Ramos (cell line): ENCODE measurements around the gene FCRL5.
"Not testable (repeated sequence)": the region's sequence is repeated elsewhere in the genome, so short reads cannot be mapped to it uniquely, and the experiment has no call there.

Source experiments
- in situ Hi-C: fragments of 300-500 bp; cut with MboI; formaldehyde crosslinking; loops from one replicate; pipeline ENCODE4 v1.14.3; 2022; ENCODE audit warnings: low sequenced_read_pairs; ENCODE audit not compliant: unreplicated experiment

Gene FCRL5

DNA sequence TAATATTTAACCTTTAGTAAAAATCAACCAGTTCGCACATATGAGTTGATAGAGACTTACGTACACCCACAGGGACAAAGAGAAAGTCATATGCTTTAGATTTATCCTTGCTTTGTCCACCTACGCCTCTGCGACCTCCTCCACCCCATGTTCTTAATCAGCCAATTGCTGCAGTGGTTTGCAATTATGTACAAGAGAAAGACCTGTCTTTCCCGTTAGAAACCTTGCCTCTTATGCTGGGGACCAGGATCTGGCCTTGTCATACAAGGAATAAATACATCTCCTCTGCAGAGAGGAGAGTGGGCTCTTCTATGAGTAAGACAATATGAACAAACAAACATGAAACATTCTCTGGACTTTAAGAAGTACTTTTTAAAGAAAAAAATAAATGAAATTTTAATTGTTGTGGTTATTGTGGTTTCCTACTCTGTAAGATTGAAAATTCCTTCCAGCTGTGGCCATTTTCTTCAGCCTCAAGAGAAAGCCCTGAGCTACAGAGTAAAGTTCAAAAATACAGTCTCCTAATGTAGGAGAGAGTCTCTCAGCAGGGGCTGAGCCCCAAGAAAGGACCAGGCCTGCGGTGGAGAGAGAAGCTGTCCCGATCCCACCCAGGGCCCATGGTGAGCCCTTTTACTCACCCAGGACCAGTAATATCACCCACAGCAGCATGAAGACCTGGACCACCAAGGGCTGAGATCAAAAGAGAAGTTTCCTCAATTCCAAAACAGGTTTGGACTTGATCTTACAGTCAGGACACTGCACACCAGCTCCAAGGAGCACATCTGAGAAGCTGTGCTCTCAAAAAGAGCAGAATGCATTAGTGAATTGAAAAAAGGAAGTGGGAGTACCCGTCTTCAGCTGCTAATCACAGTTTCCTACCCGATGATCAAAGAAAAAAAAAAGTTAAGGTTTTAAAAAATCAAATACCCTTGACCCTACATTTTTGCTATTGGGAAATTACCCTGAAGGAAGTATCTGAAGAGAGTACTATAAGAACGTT is at the start of gene FCRL5:
TSS of gene FCRL5 (minus strand) at position 822 of the 1,000 bp plus-strand sequence. CDS start at position 669, 153 bp downstream.
- in situ Hi-C loops = no loop called here

DNA sequence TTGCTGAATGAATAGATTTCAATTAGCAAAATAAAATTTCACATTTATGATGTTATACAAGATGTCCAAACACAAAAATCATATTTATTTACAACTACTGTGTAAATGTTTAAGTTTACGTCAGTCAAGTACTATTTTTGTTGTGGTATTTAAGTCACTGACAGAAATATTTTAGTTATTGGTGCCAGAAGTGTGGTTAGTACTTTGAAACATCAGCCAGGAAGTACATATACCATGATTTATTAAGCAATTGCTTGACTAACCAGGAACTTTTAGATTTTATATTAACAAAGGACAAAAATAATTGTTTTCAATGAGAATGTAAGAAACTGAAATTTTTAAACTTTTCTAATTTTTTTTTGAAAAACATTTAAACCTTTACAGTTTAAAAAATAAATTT is 47.9 kb upstream of the FCRL5 start:
- in situ Hi-C loops = no loop called here

DNA sequence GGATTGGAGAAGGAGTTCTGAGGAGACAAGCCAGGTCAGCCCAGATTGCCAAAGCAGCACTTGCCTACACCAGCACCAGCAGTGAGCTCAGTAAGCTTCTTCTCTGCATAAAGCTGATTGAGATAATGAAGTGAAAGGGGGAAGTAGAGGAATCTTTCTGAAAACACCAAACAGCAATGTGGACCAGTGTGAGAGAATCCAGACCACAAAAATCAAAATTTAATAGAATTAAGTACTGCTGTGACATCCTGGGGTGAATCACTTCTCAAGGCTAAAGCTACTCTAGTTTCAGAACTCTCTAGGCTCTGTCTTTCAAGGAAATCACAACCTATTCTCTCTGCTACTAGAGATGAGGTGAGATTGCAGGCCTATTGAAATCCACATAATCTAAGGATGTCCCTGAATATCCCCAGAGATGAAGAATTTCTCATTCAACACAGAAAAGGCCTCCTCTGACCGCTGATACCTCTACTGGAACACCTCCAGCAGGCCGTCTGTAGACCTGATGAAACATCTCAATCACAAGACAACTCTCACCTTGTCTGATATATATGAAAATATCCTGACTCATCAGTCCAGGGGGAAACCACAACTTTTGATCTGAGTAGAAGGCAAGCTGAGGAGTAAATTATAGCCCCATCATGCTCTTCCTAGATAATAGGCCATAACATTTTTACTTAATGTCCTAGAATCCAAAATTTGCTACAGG is 45.8 kb upstream of the FCRL5 start, which contains the start of gene FCRL4:
TSS of gene FCRL4 (minus strand) at position 127 of the 709 bp plus-strand sequence. CDS start 141 bp downstream, outside the sequence.
- in situ Hi-C loops = no loop called here

DNA sequence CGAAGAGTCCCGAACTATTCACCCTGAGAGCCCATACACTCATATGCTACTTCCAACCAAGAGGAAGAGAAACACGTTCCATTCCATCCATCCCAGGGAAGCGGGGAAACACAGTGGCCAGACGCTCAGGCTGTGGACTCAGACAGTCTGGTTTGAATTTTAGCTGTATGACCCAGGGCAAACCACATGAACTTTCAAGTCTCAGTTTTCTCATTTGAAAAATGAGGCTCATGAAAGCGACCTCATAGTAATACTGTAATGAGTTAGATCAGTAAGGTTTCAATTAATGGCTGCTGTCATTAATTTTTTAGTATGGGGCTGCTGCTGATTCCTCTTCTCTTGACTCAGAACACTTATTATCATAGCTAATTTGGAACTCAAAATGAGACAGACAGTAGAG is 44.1 kb upstream of the FCRL5 start:
- in situ Hi-C loops = no loop called here

DNA sequence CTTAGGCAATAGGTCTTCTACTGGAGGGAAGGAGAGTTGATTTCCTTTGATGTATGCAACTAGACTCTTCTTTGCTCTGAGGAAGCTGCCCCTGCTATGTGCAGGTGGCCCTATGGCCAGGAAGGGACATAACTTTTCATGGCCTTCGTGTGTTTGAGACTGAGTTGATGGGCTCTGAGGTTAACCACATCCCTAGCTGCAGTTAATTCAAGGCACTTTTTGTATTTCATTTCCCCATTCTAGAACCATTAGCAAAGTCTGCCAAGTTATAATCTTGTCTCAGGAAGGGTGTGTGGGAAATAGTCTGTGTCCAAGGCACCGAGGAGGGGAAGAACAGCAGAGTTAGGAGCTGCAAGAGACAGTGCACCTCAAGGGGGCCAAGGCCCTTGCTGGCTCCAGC is 43.0 kb upstream of the FCRL5 start:
- in situ Hi-C loops = no loop called here

DNA sequence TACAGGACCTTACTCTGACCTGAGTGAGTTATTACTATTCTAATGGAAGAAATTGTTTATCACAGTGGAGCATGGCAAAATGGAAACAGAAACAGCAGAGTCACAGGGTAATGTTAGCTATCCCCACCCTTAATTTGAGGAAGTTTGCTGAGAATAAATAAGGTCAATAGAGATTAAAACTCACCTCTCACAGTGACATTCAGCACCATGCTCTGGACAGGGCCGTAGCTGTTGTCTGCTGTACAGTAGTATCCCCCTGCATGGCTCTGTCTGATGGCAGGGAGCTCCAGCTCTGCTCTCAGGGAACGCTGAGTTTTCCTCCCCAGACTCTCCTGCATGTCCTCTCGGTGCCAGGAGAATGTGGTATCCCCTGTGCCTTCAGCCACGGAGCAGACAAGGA is 33.7 kb upstream of the FCRL5 start:
- in situ Hi-C loops = no loop called here

DNA sequence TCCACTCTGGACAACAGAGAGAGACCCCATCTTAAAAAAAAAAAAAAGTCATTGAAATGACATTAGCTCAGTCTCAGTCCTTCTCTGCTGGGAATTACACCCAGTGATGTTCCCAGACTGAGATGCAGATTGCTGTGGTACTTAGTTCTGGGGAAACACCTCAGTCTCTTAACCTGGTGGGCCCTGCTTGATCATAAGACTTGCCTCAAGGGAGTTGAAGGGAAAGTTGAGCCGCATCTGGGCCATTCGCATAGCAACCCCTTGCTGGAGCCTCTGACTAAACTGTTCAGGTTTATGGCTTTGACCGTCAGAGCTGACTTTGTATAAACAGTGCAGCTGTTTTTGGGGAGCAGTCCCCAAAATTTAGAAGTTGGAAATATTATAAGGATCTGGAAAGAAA is 32.2 kb upstream of the FCRL5 start:
- in situ Hi-C loops = no loop called here

DNA sequence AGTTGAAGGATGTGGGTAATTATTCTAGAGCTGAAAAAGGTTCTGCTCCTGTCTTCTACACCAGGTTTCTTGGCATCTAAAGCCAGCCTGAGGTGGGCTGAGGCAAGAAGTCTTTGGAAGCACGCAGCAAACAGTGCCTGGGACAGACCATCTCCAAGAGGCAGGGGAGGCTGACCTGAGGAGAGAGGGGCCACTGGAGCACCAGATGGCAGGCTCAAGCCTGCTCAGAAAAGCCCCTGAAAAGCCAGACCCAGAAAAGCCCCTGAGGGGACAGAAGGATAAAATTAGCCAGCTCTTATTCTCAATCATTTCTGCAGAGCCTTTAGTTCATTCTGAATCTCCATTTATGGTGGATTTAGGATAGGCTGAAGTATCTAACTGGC is 28.5 kb upstream of the FCRL5 start:
- in situ Hi-C loops = no loop called here

DNA sequence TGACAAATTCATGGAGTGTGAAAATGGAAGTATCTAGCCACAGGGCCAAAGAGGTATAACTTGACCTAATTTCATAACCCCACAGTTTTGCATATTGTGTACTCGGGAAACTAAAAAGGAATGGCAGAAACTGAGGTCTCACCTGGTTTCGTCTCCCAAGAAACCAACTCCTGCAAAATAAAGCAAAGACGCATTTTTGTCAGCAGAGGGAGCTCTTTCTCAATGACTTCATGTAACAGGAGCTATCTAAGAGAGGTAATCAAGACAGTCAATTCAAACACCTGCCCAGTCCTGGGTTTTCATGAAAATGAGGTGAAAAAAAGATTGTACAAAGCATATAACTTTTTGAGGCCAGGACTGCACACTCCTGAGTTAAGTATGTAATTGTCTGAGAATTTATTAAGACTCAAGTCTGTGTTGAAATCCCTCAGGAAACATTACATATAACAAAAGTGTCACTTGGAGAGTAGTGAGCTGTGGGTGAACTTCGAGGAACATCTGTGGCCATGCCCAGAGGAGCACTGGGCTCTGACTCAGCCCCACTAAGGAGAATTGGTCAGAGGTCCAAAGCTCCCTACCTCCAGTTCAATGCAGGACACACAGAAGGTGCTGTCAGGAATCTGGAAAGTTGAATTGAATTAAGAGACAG is 28.0 kb upstream of the FCRL5 start:
- in situ Hi-C loops = no loop called here

DNA sequence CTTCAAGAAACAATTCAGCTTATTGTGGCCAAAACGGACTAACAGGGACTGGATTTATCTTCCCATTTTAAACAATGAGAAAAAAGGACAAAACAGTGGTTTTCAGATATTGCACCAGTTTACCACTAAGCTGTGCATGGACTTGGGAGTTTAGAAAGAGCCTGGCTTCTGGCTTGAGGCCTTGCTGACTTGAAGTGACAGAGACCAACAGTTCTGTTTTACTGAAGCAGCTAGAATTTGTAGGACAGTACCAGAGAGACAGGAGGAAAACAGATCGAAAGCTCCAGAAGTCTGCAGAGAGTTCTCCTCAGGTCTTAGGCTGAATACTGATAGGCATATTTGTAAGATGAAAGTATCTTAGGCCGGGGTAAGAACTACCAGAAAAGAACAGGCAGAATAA is 25.1 kb upstream of the FCRL5 start:
- in situ Hi-C loops = loop anchor here (5.0 to 10.0 kb wide), 2 partner anchors 197 to 370 kb away; partner anchors contain the start of gene FCRL2

DNA sequence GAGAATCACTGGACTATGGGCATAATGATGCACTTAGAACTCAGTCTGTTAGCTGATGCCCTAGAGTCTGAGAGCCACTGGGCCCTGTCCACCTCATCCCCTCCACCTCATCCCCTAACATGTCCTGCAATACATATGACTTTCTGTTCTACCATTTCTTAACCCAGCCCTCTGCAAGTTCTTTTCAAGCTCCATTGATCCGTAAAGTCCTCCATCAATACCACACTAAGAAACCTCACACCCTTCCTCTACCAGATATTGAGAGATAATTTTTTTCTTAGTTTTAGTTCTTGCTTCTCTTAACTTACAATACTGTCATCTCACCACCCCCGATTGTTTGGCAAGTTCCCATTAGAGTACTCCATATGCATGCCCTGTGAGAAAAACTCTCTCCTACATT is 23.4 kb upstream of the FCRL5 start:
- in situ Hi-C loops = loop anchor here (5.0 to 10.0 kb wide), 2 partner anchors 199 to 372 kb away; partner anchors contain the start of gene FCRL2

DNA sequence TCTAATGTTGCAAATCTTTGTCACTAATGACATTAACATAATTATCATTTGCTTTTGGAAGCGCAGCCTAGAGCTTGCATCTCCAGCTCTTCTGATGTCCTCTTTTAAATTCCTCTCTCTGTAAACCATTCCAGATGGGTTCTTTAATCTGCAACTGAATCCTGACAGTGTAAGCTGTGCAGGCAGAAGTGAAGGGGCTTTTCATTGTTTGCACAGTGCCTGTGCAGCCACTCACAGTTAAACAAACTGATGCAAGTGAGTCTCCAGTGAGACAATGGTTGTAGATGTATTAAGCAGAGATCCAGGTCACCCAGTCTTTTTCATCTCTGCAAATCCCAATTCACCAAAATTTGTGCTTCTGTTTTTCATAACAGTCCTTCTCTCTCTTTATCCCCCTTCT is 22.5 kb upstream of the FCRL5 start:
- in situ Hi-C loops = loop anchor here (5.0 to 10.0 kb wide), 2 partner anchors 200 to 372 kb away; partner anchors contain the start of gene FCRL2

DNA sequence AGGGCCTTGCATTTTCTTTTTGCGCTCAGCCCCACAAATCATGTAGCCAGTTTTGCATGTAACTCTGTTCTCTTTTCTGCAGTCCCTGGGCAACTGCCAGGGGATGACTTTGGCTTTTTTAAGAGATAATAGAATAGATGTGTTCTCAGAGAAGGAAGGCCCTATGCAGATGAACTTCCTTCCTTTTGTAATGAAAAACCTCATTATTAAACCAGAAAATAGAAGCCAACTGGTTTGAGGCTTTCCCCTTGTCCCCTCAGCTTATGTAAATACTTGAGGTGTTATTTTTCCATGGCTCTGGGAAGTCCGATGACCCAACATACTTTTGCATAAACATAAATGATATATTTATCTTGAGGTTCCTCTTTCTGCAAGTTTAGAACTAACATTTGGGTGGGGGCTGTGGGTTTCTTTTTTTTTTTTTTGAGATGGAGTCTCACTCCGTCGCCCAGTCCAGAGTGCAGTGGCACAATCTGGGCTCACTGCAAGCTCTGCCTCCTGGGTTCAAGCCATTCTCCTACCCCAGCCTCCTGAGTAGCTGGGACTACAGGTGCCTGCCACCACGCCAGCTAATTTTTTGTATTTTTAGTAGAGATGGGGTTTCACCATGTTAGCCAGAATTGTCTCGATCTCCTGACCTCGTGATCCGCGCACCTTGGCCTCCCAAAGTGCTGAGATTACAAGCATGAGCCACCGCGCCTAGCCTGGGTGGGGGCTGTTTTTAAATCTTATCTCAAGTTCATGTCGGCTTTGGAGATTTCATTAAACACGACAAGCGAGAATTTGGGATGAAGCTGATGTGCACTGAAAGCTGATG is 14.4 kb upstream of the FCRL5 start:
- in situ Hi-C loops = no loop called here

DNA sequence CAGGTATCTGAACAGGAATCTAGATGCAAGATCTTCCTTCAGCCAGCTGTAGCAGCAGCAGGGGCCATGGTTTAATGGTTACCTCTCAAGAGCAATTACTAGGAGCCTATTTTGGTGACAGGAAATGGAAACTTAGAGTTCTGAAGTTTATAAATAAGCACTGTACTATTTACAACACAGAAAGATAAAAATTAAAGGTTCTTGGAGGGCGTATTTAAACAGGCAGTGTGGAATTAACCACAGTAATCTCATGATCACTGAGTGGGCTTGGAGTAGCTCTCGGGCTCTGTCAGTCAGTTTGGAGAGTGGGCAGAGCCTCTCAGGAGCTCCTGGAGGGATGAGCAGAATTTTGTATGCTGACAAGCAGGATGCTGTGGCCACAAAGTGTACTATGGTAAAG is 10.2 kb upstream of the FCRL5 start:
- in situ Hi-C loops = no loop called here

DNA sequence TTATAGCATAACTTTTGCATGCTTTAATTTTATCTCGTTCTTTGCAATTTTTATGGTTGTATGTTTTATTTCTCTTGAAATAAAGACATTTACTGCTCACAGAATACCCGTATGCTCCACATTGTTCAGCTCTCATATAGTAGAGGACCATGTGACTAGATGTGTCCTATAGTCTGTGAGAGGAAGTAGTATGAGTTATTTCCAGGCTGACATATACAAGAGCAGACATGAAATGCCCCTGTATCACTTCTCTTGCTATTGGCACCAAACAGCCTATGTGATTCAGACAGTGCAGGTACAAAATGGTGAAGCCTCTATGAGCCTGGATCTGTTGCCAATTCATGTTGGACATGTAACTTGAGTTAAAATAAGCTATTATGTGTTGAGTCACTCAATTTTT is 5.8 kb upstream of the FCRL5 start:
- in situ Hi-C loops = no loop called here

DNA sequence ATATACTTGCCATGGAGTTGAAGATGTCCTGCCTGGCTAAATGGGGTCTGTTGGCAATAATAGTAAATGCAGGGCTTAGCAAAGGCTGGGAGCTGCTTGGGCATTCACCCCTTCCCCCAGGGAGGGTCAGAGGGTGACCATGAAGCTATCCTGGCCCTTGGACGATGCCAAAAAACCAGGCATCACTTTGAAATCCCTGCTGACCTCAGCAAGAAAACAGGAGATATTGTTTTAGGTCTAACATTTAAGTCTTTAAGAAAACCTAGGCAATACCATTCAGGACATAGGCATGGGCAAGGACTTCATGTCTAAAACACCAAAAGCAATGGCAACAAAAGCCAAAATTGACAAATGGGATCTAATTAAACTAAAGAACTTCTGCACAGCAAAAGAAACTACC is 4.2 kb downstream of the FCRL5 start:
- in situ Hi-C loops = not testable (repeated sequence)

DNA sequence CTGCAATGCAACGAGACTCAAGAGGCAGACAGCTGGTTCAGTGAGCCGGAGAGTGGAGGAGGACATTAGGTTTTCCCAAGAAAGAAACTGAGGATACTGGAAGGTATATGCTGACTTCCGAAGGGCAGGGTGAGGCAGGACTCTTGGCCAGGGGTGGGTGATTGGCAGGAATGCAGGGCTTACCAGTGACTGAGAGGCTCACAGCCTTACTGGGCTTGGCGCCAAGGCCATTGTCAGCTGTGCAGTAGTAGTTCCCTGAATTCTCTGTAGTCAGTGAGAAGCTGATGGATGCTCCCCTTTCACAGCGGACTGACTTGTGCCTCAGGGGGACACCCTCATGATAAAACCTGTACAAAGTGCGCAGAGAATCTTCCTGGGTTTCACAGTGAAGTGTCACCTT is 9.6 kb downstream of the FCRL5 start:
- in situ Hi-C loops = no loop called here

DNA sequence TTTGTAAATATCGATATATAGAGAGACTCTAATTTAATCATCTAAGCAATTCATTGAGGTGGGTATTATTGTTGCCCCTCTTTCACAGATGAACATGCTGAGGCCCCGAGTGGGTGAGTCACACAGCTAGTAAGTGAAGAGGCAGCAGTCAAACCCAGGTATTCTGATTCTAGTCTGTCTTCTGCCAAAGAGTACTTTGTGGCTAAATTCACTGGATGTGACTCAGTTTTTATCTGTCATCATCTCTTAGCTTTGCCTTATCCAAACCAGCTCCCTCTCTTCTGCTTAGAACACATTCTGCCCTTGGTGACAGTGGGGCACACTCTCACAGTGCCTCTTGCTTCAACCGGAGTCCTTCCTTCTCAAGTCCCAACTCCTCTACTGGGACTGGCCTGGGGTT is 11.5 kb downstream of the FCRL5 start:
- in situ Hi-C loops = no loop called here

DNA sequence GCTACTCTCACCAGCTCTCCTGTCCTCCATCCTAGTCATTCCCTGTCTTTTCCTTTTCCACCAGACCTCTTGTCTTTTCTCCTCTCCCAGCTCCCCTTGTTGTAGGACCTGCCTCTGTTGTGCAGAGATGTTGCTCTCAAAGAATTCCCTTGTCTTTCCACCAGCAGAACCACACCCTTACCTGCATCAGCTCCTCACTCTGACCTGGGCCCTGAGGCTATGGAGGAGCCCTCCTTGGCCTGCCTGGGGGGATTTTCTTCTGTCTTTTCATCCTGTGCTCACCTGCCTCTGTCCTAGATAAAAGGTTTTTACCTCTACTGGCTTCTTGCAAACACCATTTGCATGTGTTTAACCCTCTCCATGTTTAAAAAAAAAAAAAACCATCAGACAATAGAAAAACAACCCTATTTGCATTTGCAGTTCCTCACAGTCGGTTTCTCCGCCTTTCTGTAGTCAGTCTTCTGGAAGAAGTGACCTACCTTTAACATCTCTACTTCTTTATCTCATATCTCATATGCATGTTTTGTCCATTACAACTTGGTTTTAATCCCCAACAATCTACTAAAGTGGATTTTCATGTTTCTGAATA is 12.1 kb downstream of the FCRL5 start:
- in situ Hi-C loops = no loop called here
